ENCODE data around the gene CPAMD8.

DNA sequence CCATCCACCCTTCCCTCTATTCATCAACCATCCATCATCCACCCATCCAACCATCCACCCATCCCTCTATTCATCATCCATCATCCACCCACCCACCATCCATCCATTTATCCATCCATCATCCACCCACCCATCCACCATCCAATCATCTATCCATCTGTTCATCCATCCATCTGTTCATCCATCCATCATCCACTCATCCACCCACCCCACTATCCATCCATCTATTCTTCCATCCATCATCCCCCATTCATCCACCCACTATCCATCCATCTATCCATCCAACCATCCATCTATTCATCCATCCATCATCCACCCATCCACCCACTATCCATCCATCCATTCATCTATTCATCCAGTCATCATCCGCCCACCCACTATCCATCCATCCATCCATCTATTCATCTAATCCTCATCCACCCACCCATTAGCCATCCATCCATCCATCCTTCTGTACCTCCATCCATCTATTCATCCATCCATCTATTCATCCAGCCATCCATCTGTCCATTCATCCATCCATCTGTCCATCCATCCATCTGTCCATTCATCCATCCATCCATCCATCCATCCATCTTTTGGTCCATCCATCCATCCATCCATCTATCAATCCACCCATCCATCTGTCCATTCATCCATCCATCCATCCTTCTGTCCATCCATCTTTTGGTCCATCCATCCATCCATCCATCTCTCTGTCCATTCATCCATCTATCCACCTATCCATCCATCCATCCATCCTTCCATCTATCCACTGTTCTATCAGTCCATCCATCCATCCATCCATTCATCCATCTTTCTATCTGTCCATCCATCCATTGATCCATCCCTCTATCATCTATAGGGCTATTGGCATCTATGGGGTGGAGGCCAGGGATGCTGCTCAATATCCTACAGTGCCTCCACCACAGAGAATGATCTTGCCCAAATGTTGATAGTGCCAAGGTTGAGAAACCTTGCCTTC is 47.5 kb downstream of the CPAMD8 start:
- TF ChIP-seq, protein P1, sequence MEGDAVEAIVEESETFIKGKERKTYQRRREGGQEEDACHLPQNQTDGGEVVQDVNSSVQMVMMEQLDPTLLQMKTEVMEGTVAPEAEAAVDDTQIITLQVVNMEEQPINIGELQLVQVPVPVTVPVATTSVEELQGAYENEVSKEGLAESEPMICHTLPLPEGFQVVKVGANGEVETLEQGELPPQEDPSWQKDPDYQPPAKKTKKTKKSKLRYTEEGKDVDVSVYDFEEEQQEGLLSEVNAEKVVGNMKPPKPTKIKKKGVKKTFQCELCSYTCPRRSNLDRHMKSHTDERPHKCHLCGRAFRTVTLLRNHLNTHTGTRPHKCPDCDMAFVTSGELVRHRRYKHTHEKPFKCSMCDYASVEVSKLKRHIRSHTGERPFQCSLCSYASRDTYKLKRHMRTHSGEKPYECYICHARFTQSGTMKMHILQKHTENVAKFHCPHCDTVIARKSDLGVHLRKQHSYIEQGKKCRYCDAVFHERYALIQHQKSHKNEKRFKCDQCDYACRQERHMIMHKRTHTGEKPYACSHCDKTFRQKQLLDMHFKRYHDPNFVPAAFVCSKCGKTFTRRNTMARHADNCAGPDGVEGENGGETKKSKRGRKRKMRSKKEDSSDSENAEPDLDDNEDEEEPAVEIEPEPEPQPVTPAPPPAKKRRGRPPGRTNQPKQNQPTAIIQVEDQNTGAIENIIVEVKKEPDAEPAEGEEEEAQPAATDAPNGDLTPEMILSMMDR (IDR thresholded peaks at IDR 0.05), result no peak
- TF ChIP-seq POLR2AphosphoS5 (IDR thresholded peaks at IDR 0.05) (no peak), EP300 (IDR thresholded peaks at IDR 0.05) (no peak)

Data from suprapubic skin (tissue), 4 donors.